Measurements from ENCODE around the gene SIGLEC5. TPM values are rescaled to one million over a fixed set of nuclear protein-coding genes. Genes with fewer than 3 reads are reported as not detected.

SIGLEC5 gene
- total and polyA plus RNA-seq, 2 donors (not counting 3 experiments of a cell fraction or from before 2014, with no cell fraction given) = not detected

- Histone ChIP-seq H3K27me3 (ENCODE audit: control insufficient read depth in 2 of 2, insufficient read depth in 2 of 2, low read length in 2 of 2) (peaks cover 5 to 16% of the 10 kb centered on the region in 2 experiments), H3K4me3 (replicated peaks in 1 of 3; ENCODE audit: insufficient read depth in 1 of 3, low read depth in 1 of 3, low read length in 3 of 3) (no peak overlapping the region), H3K4me1 (ENCODE audit: control insufficient read depth, extremely low read depth, insufficient read depth, low read length) (no peaks in the 10 kb centered on the region), H3K9me3 (replicated peaks; ENCODE audit: control insufficient read depth, insufficient read depth, low read length) (no peaks in the 10 kb centered on the region), H3K36me3 (ENCODE audit: control insufficient read depth in 2 of 2, extremely low read depth in 1 of 2, insufficient read depth in 2 of 2, low read length in 2 of 2) (no peaks in the 10 kb centered on the region), H3K4me2 (ENCODE audit: insufficient read depth, low read length) (no peak overlapping the region), H2AFZ (ENCODE audit: low read depth, low read length) (no peak overlapping the region), H3K27ac (ENCODE audit: insufficient read depth, low read depth, low read length) (no peak overlapping the region), H3K79me2 (ENCODE audit: control insufficient read depth, insufficient read depth, low read length) (no peaks in the 10 kb centered on the region), H3K9ac (replicated peaks; ENCODE audit: extremely low read depth, insufficient read depth, low read length) (no peak overlapping the region), H4K20me1 (replicated peaks; ENCODE audit: control insufficient read depth, extremely low read depth, insufficient read depth, low read length) (no peaks in the 10 kb centered on the region), H3K9me1 (replicated peaks; ENCODE audit: control insufficient read depth, extremely low read depth, insufficient read depth, low read length) (no peaks in the 10 kb centered on the region)
- dilution Hi-C loops (cut with MboI; ENCODE audit: extremely low pct_ligation_motif_present, low sequenced_read_pairs) (no loop called here), intact Hi-C loops (cut with micrococcal nuclease) (no loop called here)
- no peak for FAIRE-seq
- ChIA-PET CTCF (interaction anchor here (0.9 to 1.4 kb wide), 3 partner anchors 36 to 95 kb away, joined by 3 read pairs; no protein-coding TSS in a partner anchor), POLR2A (no interaction called here)
- BruUV-seq (replicated peaks) = no TSS peak
- TF ChIP-seq FOS (IDR thresholded peaks at IDR 0.05; ENCODE audit: borderline replicate concordance, insufficient read depth, low read length) (no peak), EZH2 (IDR thresholded peaks at IDR 0.05; ENCODE audit: borderline replicate concordance, low read depth, low read length, severe bottlenecking) (peak; percentile 54)
- DNase-seq (ENCODE audit: low read depth, low spot score) = no peak
Measured at GRCh38 chr19:51600940-51601580, 29.1 kb downstream of the SIGLEC5 start.

DNA sequence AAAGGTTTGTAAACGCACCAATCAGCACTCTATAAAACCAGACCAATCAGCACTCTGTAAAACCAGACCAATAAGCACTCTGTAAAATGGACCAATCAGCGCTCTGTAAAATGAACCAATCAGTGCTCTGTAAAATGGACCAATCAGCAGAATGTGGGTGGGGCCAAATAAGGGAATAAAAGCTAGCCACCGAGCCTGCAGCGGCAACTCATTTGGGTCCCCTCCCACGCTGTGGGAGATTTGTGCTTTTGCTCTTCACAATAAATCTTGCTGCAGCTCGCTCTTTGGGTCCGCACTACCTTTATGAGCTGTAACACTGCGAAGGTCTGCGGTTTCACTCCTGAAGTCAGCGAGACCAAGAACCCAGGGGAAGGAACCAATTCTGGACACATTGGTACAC, 31.1 kb downstream of the SIGLEC5 start:
- no peak overlapping the region for H3K4me3 ChIP-seq (replicated peaks in 1 of 3; ENCODE audit: insufficient read depth in 1 of 3, low read depth in 1 of 3, low read length in 3 of 3)
- no peak overlapping the region for H2AFZ ChIP-seq (ENCODE audit: low read depth, low read length)
- DNase-seq (ENCODE audit: low read depth, low spot score) = no peak
- no peak overlapping the region for H3K27ac ChIP-seq (ENCODE audit: insufficient read depth, low read depth, low read length)
- ChIA-PET POLR2A (no interaction called here), CTCF (interaction anchor here (1.3 to 2.3 kb wide), 2 partner anchors 9 to 125 kb away, joined by 3 to 6 read pairs; no protein-coding TSS in a partner anchor)
- no peak for FAIRE-seq
- no peaks in the 10 kb centered on the region for H3K9me1 ChIP-seq (replicated peaks; ENCODE audit: control insufficient read depth, extremely low read depth, insufficient read depth, low read length)
- no peaks in the 10 kb centered on the region for H3K9me3 ChIP-seq (replicated peaks; ENCODE audit: control insufficient read depth, insufficient read depth, low read length)
- intact Hi-C loops (cut with micrococcal nuclease) = no loop called here
- TF ChIP-seq EZH2 (IDR thresholded peaks at IDR 0.05; ENCODE audit: borderline replicate concordance, low read depth, low read length, severe bottlenecking) (no peak), FOS (IDR thresholded peaks at IDR 0.05; ENCODE audit: borderline replicate concordance, insufficient read depth, low read length) (no peak), GATA2 (IDR thresholded peaks at IDR 0.05; ENCODE audit: insufficient read depth, insufficient read length, low read depth, low read length) (no peak), POLR2A (IDR thresholded peaks at IDR 0.05; ENCODE audit: low read depth, low read length) (no peak), POLR2AphosphoS5 (IDR thresholded peaks at IDR 0.05; ENCODE audit: insufficient read depth, low read depth, low read length) (no peak), CTCF (IDR thresholded peaks at IDR 0.05; ENCODE audit: extremely low read depth in 1 of 2, insufficient read depth in 1 of 2, low read depth in 1 of 2, low read length in 2 of 2) (no peak), JUN (IDR thresholded peaks at IDR 0.05; ENCODE audit: borderline replicate concordance, insufficient read depth, insufficient read length, low read depth) (no peak), MYC (IDR thresholded peaks at IDR 0.05; ENCODE audit: low read depth, low read length) (no peak)
- TF ChIP-seq, protein P1, sequence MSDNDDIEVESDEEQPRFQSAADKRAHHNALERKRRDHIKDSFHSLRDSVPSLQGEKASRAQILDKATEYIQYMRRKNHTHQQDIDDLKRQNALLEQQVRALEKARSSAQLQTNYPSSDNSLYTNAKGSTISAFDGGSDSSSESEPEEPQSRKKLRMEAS (IDR thresholded peaks at IDR 0.05; ENCODE audit: insufficient read depth, insufficient read length) = no peak
- BruUV-seq (replicated peaks) = no TSS peak
- no peaks in the 10 kb centered on the region for H3K79me2 ChIP-seq (ENCODE audit: control insufficient read depth, insufficient read depth, low read length)
- no peak overlapping the region for H3K9ac ChIP-seq (replicated peaks; ENCODE audit: extremely low read depth, insufficient read depth, low read length)
- peaks cover 5 to 16% of the 10 kb centered on the region in 2 experiments for H3K27me3 ChIP-seq (ENCODE audit: control insufficient read depth in 2 of 2, insufficient read depth in 2 of 2, low read length in 2 of 2)
- no peaks in the 10 kb centered on the region for H3K4me1 ChIP-seq (ENCODE audit: control insufficient read depth, extremely low read depth, insufficient read depth, low read length)
- H4K20me1 ChIP-seq (replicated peaks; ENCODE audit: control insufficient read depth, extremely low read depth, insufficient read depth, low read length) = no peaks in the 10 kb centered on the region
- H3K36me3 ChIP-seq (ENCODE audit: control insufficient read depth in 2 of 2, extremely low read depth in 1 of 2, insufficient read depth in 2 of 2, low read length in 2 of 2) = no peaks in the 10 kb centered on the region
- H3K4me2 ChIP-seq (ENCODE audit: insufficient read depth, low read length) = no peak overlapping the region
- dilution Hi-C loops (cut with MboI; ENCODE audit: extremely low pct_ligation_motif_present, low sequenced_read_pairs) = no loop called here
